NCI-H1694 (cell line): ENCODE measurements around the gene COPS8.

Source experiments
- DNase-seq: peaks from one replicate; lab custom pipeline; 2025; lab: John Stamatoyannopoulos, UW

Gene COPS8

GRCh38 chr2:237085248-237086221, at the start of gene COPS8:
COPS8 (plus strand) TSS chr2:237085889; CDS start chr2:237085965, 76 bp downstream.
- DNase-seq = peak; percentile 82

GRCh38 chr2:237039301-237040031, 46.2 kb upstream of the COPS8 start:
- no peak for DNase-seq

- DNase-seq = no peak
Measured at GRCh38 chr2:237041231-237041630, 44.5 kb upstream of the COPS8 start.

- no peak for DNase-seq
Measured at GRCh38 chr2:237042101-237042500, 43.6 kb upstream of the COPS8 start.

GRCh38 chr2:237043866-237044265, 41.8 kb upstream of the COPS8 start:
- DNase-seq = no peak

- DNase-seq = no peak
Measured at GRCh38 chr2:237044281-237044680, 41.4 kb upstream of the COPS8 start.

GRCh38 chr2:237045449-237045848, 40.2 kb upstream of the COPS8 start:
- no peak for DNase-seq

GRCh38 chr2:237048595-237048994, 37.1 kb upstream of the COPS8 start:
- DNase-seq = no peak

- no peak for DNase-seq
Measured at GRCh38 chr2:237051861-237052260, 33.8 kb upstream of the COPS8 start.

GRCh38 chr2:237053066-237053465, 32.6 kb upstream of the COPS8 start:
- no peak for DNase-seq

GRCh38 chr2:237055386-237056100, 30.1 kb upstream of the COPS8 start:
- no peak for DNase-seq

GRCh38 chr2:237056287-237056875, 29.3 kb upstream of the COPS8 start:
- DNase-seq = no peak

GRCh38 chr2:237057107-237057506, 28.6 kb upstream of the COPS8 start:
- DNase-seq = no peak

- no peak for DNase-seq
Measured at GRCh38 chr2:237057893-237058300, 27.8 kb upstream of the COPS8 start.

- no peak for DNase-seq
Measured at GRCh38 chr2:237058423-237058822, 27.3 kb upstream of the COPS8 start.

GRCh38 chr2:237059155-237059875, 26.4 kb upstream of the COPS8 start:
- DNase-seq = no peak

GRCh38 chr2:237060534-237061312, 25.0 kb upstream of the COPS8 start:
- DNase-seq = peak; percentile 75

GRCh38 chr2:237061356-237061755, 24.3 kb upstream of the COPS8 start:
- DNase-seq = no peak

GRCh38 chr2:237062585-237062984, 23.1 kb upstream of the COPS8 start:
- DNase-seq = no peak
